ENCODE results near the gene PLEKHA6.

Gene PLEKHA6

GRCh38 chr1:204280099-204280961, 79.4 kb downstream of the PLEKHA6 start:
- DNase-seq, result no peak

- DNase-seq, result no peak
These were observed 80.8 kb downstream of the PLEKHA6 start for GRCh38 chr1:204278958-204279357.

DNA sequence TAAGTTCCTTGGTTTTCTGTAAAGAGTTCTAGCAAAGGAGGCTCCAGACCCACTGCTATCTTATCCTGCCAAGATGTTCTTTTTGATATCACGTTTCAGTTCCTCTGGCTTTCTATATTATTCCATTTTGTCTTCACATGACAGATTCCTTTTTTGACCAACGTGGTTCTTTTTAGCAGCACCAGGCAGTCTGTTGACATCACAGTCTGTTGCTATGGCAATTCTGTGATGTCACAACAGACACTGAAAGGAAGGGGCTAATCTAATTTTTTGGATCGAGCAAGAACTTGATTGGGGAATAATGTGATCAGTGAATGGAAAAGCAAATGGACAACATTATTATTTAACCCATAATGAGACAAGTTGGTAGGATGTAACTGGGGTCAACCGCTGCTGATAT, 81.5 kb downstream of the PLEKHA6 start:
- DNase-seq, result no peak

DNA sequence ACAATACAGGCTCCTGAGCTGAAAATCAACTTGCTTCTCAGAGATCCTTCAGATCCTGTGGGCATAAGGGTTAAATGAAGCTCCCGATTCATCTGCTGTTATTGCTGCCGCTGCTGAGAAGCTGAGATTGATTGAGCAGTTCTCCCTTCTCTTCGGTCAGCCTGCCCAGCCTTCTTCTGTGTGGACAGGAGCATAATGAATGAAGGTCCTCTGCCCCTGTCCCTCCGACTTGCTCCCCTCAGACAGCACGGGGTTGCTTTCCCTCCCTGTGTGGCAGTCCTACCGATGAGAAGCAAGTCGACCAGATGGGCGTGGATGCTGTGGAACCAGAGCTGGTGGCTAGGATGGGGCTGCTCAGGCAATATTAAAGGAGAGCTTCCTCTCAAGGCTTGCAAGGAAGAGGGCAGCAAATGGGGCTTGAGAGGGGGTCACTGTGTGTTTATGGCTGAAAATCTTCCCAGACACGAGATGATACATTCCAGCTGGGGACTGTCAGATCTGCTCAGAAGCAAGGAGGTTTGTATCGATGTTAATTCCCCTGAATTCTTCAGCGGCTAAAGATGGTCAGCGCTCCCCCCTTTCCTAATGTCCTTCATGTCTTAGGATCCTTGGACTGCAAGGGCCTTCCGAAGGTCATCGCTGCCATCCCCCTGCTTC, 82.0 kb downstream of the PLEKHA6 start:
- no peak for DNase-seq

GRCh38 chr1:204275695-204276370, 83.9 kb downstream of the PLEKHA6 start:
- no peak for DNase-seq

DNA sequence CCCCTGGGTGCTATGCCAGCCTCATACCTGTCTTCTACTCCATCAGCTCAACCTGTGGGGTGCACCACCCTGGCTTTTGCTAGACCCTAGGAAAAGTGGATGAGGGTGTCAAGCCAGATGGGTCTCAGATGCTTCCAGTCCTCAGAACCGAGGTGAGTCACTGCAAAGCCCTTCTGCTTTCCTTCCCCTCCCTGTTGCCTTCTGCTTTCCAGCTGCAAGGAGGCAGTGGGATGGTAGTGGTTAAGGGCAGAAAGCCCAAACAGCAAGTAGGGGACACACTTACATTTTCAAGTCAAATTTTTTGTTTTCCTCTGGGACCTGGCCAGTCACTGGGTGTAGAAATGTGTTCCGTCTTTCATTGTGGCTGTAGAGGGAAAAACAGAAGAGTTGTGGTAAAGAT, 85.3 kb downstream of the PLEKHA6 start:
- DNase-seq, result no peak

- no peak for DNase-seq
These were observed 87.2 kb downstream of the PLEKHA6 start for GRCh38 chr1:204272505-204272904.

DNA sequence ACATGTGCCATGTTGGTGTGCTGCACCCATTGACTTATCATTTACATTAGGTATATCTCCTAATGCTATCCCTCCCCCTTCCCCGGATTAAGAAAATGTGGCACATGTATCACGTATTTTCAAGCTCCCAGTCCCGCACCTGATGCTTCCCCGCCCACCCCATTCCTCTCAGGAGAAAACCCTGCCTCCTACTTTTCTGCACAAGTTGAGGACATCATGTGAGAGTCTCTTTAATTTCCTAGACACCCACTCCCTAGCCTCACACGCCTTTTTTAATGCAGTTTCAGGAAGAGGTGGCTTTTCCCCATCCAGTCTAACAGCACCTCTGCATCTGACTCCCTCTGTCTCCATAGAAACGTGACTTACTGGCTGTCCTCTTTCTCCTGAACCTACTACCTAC, 87.8 kb downstream of the PLEKHA6 start:
- no peak for DNase-seq

GRCh38 chr1:204268101-204268500, 91.6 kb downstream of the PLEKHA6 start:
- no peak for DNase-seq

DNA sequence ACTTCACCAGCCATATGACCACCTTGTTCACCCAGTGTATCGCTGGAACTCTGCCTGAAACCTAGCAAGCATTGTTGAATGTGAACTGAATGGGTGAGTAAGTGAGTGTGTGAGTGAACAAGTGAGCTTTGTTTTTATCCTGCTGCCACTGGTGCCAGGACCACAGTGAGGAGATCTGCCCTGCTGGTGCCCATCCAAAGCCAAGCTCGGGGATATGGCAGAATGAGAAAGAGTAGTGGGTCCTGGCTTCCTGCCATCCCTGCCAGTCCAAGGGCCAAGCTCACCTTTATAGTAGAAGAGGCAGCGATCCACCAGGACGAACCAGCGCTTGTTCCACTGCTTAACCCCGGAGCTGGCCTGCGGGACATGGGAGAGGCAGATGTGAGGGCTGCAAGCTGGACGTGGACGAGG, 92.5 kb downstream of the PLEKHA6 start:
- DNase-seq, result no peak

DNA sequence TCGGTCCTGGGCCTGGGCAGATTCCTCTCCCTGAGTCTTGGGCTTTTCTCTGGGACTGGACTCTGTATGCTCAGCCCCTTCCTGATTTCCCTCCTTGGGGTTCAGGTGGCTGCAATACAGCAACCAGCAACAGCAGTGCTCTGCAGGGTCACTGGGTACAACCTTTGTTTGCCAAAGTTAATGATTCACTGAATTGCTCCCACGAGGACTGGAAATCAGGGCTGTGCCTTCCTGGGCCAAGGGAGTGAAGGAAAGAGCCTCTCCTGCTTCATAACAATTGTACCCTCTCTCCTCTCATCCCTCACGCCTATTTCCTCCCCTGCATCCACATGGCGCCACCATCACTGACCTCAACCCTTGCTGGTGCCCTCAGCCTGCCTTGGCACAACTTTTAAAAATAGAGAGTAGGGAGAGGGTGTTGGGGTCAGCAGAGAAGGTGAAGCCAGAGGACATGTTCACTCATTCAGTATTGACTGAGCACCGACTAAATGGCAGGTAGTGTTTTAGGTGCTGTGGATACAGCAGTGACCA, 93.2 kb downstream of the PLEKHA6 start:
- DNase-seq, result no peak

DNA sequence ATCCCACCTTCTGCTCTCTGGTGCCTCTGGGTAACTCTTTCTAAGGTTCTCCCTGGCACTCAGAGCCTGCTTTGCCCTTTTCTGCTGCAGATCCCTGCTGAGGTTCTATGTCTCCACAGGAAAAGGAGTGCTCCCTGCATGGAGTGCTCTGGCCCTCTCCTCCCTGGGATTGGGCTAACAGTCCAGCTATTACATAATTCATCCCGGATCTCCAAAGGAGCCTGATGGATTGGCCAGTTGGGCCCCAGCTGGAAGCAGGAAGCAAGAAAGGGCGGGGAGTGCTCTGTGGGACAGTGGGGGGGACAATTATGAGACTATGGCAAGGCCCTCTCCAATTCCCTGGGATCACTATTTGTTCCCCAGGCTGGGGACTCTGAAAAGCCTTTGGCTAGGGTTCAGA, 94.1 kb downstream of the PLEKHA6 start:
- DNase-seq, result no peak

DNA sequence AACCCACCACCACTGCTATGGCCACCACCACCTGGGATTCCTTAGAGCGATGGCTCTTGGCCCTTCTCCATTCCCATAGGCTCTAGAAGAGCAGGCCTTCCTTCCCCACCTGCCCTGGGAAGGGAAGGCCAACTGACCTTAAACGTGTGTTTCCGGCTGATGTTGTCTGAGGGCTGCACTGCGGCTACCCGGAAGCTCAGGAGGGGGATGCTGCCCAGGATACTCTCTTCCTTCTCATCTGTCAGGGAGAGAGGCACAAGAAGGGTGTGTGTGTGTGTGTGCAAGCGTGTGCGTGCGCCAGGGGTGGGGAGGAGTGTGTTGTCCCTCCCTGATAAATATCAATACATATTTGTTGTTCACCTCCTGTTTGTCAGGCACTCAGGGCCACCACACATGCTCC, 94.9 kb downstream of the PLEKHA6 start:
- DNase-seq, result no peak

- DNase-seq, result no peak
These were observed 96.3 kb downstream of the PLEKHA6 start for GRCh38 chr1:204263254-204263910.

DNA sequence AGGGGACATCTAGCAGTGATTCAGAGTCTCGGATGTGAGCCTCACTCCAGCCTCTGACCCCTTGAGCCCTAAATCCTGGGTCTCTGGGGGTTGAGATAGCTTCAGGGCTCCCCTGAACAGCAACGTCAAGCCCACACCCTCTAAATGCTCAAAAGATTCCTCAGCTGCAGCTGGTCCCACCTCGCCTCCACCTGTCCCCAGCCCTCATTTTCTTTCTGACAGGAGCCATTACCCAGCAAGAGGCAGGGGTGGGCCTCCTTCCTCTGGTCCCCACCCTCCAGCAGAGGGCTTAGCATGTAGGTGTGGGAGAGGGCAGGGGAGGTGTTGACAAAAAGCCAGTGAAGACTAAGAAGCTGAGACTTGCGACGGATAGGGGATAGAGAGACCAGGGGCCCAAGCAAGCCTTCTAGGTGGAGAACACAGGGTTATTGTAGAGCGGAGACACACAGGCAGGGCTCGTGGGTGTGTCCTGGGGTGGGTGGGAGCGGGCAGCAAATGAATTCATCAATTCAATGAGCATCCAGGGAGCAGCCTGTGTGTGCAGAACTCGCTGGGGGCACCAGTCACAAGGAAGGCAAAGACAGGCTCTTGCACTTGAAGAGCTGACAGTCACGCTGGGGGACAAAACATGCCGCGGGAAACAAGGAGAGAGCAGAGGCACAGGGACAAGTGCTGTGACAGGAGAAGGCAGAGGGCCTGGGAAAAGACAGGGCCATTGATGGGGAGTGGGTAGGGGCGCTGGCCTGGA, 97.0 kb downstream of the PLEKHA6 start:
- no peak for DNase-seq

- DNase-seq, result no peak
These were observed 97.8 kb downstream of the PLEKHA6 start for GRCh38 chr1:204261746-204262505.

DNA sequence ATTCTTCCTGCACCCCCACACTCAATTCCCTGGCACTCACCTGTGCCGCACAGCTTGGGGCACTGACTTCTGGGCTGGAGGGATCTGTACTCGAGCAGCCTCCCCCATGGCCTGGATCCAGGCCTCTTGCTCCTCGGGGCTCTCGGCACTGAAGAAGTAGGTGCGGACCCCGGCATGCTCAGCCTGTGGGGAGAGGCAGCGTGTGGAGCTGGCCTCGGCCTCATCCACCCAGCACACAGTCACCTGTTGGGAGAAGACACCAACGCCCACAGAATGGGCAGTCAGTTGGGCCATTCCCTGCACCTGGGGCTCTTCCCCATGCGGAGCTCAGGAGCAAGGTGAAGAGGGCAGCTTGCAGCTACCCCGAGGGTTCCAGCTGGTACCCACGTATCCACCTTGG, 98.5 kb downstream of the PLEKHA6 start:
- DNase-seq, result no peak

- no peak for DNase-seq
These were observed 99.0 kb downstream of the PLEKHA6 start for GRCh38 chr1:204260601-204261197.

DNA sequence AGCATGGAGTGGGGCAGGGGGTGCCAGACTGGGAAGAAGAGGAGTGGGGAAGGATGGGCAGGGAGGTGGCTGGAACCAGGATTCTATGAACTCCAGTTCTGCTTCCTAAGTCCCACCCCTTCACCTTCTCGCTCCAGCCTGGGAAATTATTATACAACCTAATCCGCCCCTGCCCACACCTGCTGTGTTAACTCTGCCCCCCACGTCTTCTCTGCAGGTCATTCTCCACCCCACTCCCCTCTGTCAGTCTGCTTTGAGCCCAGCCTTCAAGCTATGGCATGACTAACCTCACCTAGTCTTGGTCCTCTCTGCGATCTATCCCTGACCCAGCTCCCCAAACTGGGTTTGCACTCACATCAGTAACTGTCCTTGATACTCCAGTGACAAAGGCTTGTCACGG, 99.9 kb downstream of the PLEKHA6 start:
- no peak for DNase-seq

- no peak for DNase-seq
These were observed 100.5 kb downstream of the PLEKHA6 start for GRCh38 chr1:204259196-204259595.

All from NCI-H510A treated with DMSO at 0.1 percent for 48 hours (cell line).